Glutamatergic neuron (in vitro differentiated cells): ENCODE measurements around the gene SGCE. TPM values are rescaled to one million over a fixed set of nuclear protein-coding genes. Genes with fewer than 3 reads are reported as not detected.

Source experiments
- DNase-seq: peaks from one replicate; pipeline ENCODE4 v3.0.0; 2022
- H3K27ac Mint-ChIP-seq: one replicate; pipeline ENCODE4 v1.8.0; 2020; ENCODE audit warnings: mild to moderate bottlenecking, mixed read lengths, inconsistent platforms; ENCODE audit not compliant: unreplicated experiment
- H3K27me3 Mint-ChIP-seq: one replicate; pipeline ENCODE4 v1.8.0; 2020; ENCODE audit warnings: mild to moderate bottlenecking, moderate library complexity, mixed read lengths, inconsistent platforms; ENCODE audit not compliant: unreplicated experiment
- H3K36me3 Mint-ChIP-seq: one replicate; pipeline ENCODE4 v1.8.0; 2020; ENCODE audit warnings: mild to moderate bottlenecking, mixed read lengths, inconsistent platforms; ENCODE audit not compliant: unreplicated experiment
- H3K4me1 Mint-ChIP-seq: one replicate; pipeline ENCODE4 v1.8.0; 2020; ENCODE audit warnings: mild to moderate bottlenecking, low read depth, mixed read lengths, inconsistent platforms; ENCODE audit not compliant: unreplicated experiment
- H3K4me3 Mint-ChIP-seq: one replicate; pipeline ENCODE4 v1.8.0; 2020; ENCODE audit warnings: mild to moderate bottlenecking, mixed read lengths, inconsistent platforms; ENCODE audit not compliant: unreplicated experiment
- H3K9me3 Mint-ChIP-seq: one replicate; pipeline ENCODE4 v1.8.0; 2020; ENCODE audit warnings: mild to moderate bottlenecking, moderate library complexity, mixed read lengths, inconsistent platforms; ENCODE audit not compliant: unreplicated experiment
- total RNA-seq: library from RNA; stranded (reverse); fragmentation: NEBNext Ultra II Directional; extraction: Animal tissue kit (Norgen Biotek cat#: 25700); gene quantifications from one replicate; pipeline ENCODE4 v1.2.1, GENCODE V29; 2021; ENCODE audit not compliant: unreplicated experiment
- TF ChIP-seq, protein P1 (sequence below): fragments of 200-600 bp; sonication (generic); IDR thresholded peaks from one replicate; pipeline ENCODE4 v1.5.0; 2021; ENCODE audit not compliant: partially characterized antibody, unreplicated experiment

Gene SGCE
- total RNA-seq, 1 donor from 2014 or later: 64.4 TPM

DNA sequence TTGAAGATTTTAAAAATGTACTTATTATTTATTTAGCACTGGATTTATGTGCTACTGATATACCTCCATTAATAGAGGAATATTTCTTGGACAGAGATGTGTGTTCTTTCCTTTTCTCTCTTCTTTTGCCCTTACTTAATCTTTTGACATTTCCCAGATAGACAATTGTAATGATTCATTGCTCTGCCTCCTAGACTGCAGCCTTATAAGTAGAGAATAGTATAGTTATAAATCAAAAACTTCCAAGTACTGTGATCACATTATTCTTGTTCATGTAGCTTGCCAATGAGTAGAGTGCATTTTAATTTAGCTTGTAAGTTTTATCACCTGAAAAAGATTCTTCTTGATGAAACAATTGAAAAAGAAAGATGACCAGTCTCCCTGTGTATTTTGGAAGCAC, 98.7 kb downstream of the SGCE start:
- TF ChIP-seq, protein P1, sequence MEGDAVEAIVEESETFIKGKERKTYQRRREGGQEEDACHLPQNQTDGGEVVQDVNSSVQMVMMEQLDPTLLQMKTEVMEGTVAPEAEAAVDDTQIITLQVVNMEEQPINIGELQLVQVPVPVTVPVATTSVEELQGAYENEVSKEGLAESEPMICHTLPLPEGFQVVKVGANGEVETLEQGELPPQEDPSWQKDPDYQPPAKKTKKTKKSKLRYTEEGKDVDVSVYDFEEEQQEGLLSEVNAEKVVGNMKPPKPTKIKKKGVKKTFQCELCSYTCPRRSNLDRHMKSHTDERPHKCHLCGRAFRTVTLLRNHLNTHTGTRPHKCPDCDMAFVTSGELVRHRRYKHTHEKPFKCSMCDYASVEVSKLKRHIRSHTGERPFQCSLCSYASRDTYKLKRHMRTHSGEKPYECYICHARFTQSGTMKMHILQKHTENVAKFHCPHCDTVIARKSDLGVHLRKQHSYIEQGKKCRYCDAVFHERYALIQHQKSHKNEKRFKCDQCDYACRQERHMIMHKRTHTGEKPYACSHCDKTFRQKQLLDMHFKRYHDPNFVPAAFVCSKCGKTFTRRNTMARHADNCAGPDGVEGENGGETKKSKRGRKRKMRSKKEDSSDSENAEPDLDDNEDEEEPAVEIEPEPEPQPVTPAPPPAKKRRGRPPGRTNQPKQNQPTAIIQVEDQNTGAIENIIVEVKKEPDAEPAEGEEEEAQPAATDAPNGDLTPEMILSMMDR: no peak
- no peaks in the 10 kb centered on the region for H3K4me1 Mint-ChIP-seq
- H3K4me3 Mint-ChIP-seq: no peak overlapping the region
- no peak overlapping the region for H3K27ac Mint-ChIP-seq
- H3K9me3 Mint-ChIP-seq: no peaks in the 10 kb centered on the region
- DNase-seq: no peak
- no peaks in the 10 kb centered on the region for H3K27me3 Mint-ChIP-seq
- no peaks in the 10 kb centered on the region for H3K36me3 Mint-ChIP-seq

DNA sequence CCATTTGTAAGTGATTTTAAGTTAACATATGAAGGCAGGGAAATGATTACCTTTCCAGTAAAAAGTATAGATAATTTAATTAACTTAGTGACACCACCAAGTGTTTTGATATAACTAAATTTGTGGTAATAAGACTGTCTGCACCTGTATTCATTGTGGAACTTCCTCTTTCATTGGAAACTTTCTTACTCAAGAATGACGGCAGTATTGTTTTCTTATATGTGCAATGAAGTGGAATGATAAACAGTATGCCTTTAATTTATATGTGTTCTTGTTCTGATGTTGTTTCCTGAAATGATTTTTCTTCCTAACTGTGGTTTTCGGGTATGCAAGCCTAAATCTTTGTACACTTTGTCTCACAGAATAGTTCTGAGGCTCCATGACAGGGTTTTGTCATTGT, 99.9 kb downstream of the SGCE start:
- no peak overlapping the region for H3K27ac Mint-ChIP-seq
- no peaks in the 10 kb centered on the region for H3K27me3 Mint-ChIP-seq
- no peaks in the 10 kb centered on the region for H3K36me3 Mint-ChIP-seq

DNA sequence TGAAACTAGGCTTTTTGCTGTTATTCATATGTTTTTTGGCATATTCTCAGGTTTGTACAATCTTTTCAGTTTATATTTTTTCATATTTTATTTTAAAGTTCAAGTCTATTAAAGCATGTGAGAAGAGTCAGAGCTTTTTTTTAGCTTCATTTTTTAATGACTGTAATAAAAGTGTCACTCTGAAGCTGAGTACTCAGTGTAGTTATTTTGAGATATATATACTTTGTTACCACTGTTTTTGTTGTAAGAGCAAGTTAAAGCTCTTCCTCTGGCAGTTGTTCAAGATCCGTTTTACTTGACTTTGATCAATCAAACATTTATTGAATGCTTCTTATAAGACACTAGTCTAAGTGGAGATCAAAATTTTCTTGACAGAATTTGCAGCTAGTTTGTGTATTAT, 108.8 kb downstream of the SGCE start:
- H3K9me3 Mint-ChIP-seq: no peaks in the 10 kb centered on the region
- H3K4me3 Mint-ChIP-seq: no peak overlapping the region
- TF ChIP-seq, protein P1: no peak
- no peak overlapping the region for H3K27ac Mint-ChIP-seq
- no peaks in the 10 kb centered on the region for H3K4me1 Mint-ChIP-seq
- DNase-seq: no peak
- peaks cover 2% of the 10 kb centered on the region for H3K27me3 Mint-ChIP-seq
- H3K36me3 Mint-ChIP-seq: no peaks in the 10 kb centered on the region

More for the DNA sequence above, 99.9 kb downstream of the SGCE start:
- Mint-ChIP-seq H3K9me3 (no peaks in the 10 kb centered on the region), H3K4me1 (no peaks in the 10 kb centered on the region), H3K4me3 (no peak overlapping the region)
- DNase-seq: no peak
- TF ChIP-seq, protein P1: no peak

DNA sequence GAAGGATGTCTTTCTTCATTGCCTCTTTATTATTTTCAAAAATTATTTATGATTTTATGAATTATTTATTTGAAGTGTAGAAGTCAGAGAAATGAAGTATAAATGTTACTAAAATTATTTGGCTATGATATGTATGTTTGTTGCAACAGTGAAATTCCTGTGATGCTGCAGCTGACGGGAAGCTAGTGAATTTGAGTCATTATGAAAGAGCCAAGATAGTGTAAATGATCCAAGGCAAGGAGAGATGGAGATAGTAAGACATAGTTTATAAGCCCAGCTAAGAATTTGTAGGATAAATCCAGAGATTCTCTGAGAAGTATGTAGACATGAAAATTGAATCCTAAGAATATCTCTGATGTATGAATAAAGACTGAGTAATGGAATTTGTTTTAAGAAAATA, 115.5 kb downstream of the SGCE start:
- no peaks in the 10 kb centered on the region for H3K9me3 Mint-ChIP-seq
- TF ChIP-seq, protein P1: no peak
- H3K36me3 Mint-ChIP-seq: no peaks in the 10 kb centered on the region
- no peak overlapping the region for H3K4me3 Mint-ChIP-seq
- no peaks in the 10 kb centered on the region for H3K4me1 Mint-ChIP-seq
- DNase-seq: no peak
- H3K27ac Mint-ChIP-seq: no peak overlapping the region
- H3K27me3 Mint-ChIP-seq: peaks cover 2% of the 10 kb centered on the region

Other genes with a start within 250 kb of the SGCE start
- gene CASD1, start 146.3 kb downstream of the SGCE start, total RNA-seq: 117 TPM